Measurements from ENCODE around the gene ZNF804B. TPM values are rescaled to one million over a fixed set of nuclear protein-coding genes. Genes with fewer than 3 reads are reported as not detected.

ZNF804B gene
- total RNA-seq, 1 donor from 2014 or later = not detected

DNA sequence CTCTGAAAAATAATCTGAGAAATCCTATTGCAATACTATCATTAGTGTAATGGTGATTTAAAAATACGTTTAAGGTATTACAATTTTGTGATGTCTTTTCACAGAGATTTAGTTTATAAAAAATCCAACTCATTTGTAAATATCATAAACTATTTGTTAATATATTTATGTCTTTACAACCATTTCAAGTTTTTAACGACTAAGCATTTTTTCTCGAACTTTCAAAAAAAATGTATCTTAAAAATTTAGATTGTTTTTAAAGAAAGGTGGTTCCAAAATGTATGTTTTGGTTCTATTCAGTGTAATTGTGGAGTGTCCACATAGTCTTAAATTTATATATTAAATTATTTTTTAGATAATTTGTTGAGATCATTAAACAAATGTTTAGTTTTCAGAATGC, 170.2 kb downstream of the ZNF804B start:
- Histone ChIP-seq H3K27ac (no peak overlapping the region), H3K9me3 (no peaks in the 10 kb centered on the region), H3K4me1 (no peaks in the 10 kb centered on the region), H3K4me3 (no peak overlapping the region), H3K36me3 (no peaks in the 10 kb centered on the region), H3K27me3 (no peaks in the 10 kb centered on the region)
- DNase-seq (no peak), ATAC-seq (no peak)
- TF ChIP-seq, protein P1, sequence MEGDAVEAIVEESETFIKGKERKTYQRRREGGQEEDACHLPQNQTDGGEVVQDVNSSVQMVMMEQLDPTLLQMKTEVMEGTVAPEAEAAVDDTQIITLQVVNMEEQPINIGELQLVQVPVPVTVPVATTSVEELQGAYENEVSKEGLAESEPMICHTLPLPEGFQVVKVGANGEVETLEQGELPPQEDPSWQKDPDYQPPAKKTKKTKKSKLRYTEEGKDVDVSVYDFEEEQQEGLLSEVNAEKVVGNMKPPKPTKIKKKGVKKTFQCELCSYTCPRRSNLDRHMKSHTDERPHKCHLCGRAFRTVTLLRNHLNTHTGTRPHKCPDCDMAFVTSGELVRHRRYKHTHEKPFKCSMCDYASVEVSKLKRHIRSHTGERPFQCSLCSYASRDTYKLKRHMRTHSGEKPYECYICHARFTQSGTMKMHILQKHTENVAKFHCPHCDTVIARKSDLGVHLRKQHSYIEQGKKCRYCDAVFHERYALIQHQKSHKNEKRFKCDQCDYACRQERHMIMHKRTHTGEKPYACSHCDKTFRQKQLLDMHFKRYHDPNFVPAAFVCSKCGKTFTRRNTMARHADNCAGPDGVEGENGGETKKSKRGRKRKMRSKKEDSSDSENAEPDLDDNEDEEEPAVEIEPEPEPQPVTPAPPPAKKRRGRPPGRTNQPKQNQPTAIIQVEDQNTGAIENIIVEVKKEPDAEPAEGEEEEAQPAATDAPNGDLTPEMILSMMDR (IDR thresholded peaks at IDR 0.05) = no peak
- intact Hi-C loops (cut with DNase I) = no loop called here

DNA sequence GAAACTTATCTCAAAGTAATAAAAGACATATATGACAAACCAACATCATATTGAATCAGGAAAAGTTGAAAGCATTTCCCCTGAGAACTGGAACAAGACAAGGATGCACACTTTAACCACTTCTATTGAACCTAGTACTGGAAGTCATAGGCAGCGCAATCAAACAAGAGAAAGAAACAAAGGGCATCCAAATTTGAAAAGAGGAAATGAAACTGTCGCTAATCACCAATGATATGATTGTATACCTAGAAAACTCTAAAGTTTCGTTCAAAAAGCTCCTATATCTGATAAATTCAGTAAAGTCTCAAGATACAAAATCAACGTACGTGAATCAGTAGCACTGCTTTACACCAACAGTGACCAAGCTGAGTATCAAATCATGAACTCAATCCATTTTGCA, 173.8 kb downstream of the ZNF804B start:
- H3K36me3 ChIP-seq = no peaks in the 10 kb centered on the region
- intact Hi-C loops (cut with DNase I) = no loop called here
- H3K27ac ChIP-seq = no peak overlapping the region
- TF ChIP-seq, protein P1 (IDR thresholded peaks at IDR 0.05) = no peak
- H3K4me3 ChIP-seq = no peak overlapping the region
- ATAC-seq (no peak), DNase-seq (no peak)
- H3K9me3 ChIP-seq = no peaks in the 10 kb centered on the region
- H3K27me3 ChIP-seq = no peaks in the 10 kb centered on the region
- H3K4me1 ChIP-seq = no peaks in the 10 kb centered on the region

DNA sequence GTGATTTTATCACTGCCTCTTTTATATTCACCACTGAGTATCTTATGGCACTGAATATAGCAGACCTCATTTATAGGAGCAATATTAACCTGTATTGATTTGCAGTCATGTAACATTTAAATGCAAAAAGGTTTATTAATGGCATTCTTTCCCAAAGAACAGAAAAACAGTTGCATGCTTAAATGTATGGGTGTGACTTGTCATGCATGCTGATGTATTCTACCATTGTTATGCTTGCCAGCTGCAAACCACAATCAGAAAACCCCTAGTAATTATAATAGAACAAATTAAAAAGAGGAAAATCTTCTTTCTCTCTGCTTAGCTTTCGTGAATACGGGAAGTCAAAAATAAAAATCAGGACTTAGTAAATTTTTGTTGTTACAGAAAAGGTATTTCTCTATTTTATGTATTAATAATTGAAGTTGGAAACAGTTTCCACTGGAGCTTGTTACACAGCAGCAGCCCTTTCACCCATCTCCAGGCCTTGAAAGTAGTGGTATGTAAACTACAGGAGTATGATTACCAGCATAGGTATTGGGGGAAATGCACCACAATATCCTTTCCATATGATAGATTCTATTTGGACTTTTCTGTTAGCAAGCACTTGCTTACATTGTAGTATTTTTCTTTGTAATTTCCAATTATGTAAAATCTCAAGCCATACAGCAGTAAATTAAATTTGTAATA, 183.5 kb downstream of the ZNF804B start:
- intact Hi-C loops (cut with DNase I) = no loop called here
- no peak for DNase-seq
- TF ChIP-seq, protein P1 (IDR thresholded peaks at IDR 0.05) = no peak

DNA sequence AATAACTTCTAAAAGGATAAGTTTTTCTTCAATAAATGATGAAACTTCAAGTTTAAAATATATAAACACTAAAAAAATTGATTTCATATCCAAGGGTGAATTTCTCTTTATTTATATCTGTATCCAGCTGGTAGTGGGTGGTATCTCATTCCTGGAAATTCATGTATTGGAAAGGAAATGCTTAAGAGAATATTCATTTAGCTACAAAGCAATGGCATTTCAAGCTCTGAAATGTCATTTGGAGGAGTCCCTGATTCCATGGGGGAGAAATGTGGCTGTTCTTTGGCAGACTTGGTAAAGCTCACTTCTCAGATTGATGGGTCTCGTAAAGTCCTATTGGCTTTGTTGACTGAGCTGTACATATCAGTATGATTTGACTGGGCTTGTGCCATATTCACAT, 192.3 kb downstream of the ZNF804B start:
- no peaks in the 10 kb centered on the region for H3K4me1 ChIP-seq
- no peaks in the 10 kb centered on the region for H3K9me3 ChIP-seq
- no peak for ATAC-seq
- no peak for DNase-seq
- H3K27ac ChIP-seq = no peak overlapping the region
- H3K4me3 ChIP-seq = no peak overlapping the region
- intact Hi-C loops (cut with DNase I) = no loop called here
- no peaks in the 10 kb centered on the region for H3K27me3 ChIP-seq
- no peaks in the 10 kb centered on the region for H3K36me3 ChIP-seq
- TF ChIP-seq, protein P1 (IDR thresholded peaks at IDR 0.05) = no peak

More for the DNA sequence above, 183.5 kb downstream of the ZNF804B start:
- Histone ChIP-seq H3K36me3 (no peaks in the 10 kb centered on the region), H3K4me3 (no peak overlapping the region), H3K9me3 (no peaks in the 10 kb centered on the region), H3K27ac (no peak overlapping the region), H3K4me1 (no peaks in the 10 kb centered on the region), H3K27me3 (no peaks in the 10 kb centered on the region)
- ATAC-seq = no peak

DNA sequence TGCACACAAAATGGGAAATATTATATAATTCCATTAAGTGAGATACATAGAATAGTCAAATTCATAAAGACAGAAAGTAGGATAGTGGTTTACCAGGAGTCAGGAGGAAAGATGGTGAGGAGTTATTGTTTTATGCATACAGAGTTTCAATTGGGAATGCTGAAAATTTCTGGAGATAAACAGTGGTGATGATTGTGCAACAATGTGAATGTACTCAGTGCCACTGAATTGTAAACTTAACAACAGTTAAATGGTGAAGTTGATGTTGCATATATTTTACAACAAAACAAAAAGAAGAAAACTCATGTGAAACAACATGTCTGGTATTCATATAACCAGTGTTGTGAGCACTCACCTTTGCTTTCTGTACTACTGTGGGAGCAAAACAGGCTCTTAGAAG, 204.9 kb downstream of the ZNF804B start:
- TF ChIP-seq, protein P1 (IDR thresholded peaks at IDR 0.05) = no peak
- no peaks in the 10 kb centered on the region for H3K36me3 ChIP-seq
- ATAC-seq = no peak

DNA sequence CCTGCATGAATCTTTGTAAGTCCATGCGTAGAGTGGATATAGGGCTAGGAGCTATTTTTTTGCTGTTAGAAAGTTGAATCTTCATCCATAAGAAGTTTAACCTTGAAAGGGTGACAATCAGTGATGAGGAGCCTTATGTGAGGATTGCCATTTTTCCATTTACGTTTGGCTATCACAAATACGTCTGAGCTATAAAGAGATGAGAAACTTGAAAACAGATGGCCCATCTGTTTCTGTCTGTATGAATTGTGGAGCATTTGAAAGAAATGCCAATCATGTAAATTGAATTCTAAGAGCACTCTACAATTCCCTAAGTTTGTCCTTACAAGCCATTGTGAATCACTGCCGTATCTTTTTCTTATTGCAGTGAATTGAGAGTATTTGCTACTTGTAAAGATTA, 205.9 kb downstream of the ZNF804B start:
- intact Hi-C loops (cut with DNase I) = no loop called here

More for the DNA sequence above, 204.9 kb downstream of the ZNF804B start:
- intact Hi-C loops (cut with DNase I) = no loop called here
- no peak overlapping the region for H3K4me3 ChIP-seq
- H3K27ac ChIP-seq = no peak overlapping the region
- no peak for DNase-seq
- H3K9me3 ChIP-seq = no peaks in the 10 kb centered on the region
- H3K4me1 ChIP-seq = no peaks in the 10 kb centered on the region
- no peaks in the 10 kb centered on the region for H3K27me3 ChIP-seq

More for the DNA sequence above, 205.9 kb downstream of the ZNF804B start:
- H3K36me3 ChIP-seq = no peaks in the 10 kb centered on the region
- H3K9me3 ChIP-seq = no peaks in the 10 kb centered on the region
- H3K27ac ChIP-seq = no peak overlapping the region
- TF ChIP-seq, protein P1 (IDR thresholded peaks at IDR 0.05) = no peak
- no peaks in the 10 kb centered on the region for H3K4me1 ChIP-seq
- H3K27me3 ChIP-seq = no peaks in the 10 kb centered on the region
- ATAC-seq = no peak
- H3K4me3 ChIP-seq = no peak overlapping the region
- no peak for DNase-seq
